CD14-positive monocyte (primary cell): ENCODE data around the gene PHGDH. TPM values are rescaled to one million over a fixed set of nuclear protein-coding genes. Genes with fewer than 3 reads are reported as not detected.

Experiments used
- DNase-seq, 3 donors: peaks; one replicate each; pipeline ENCODE4 v3.0.0-alpha.2; 2011 to 2022
- H2AFZ ChIP-seq: 2 replicates; pipeline ENCODE4 v1.6.0; 2012; ENCODE audit warnings: mild to moderate bottlenecking, low read depth, low read length, inconsistent platforms; ENCODE audit not compliant: insufficient read depth, poor library complexity, severe bottlenecking
- H3K27ac ChIP-seq, 2 donors: 1 replicate in 1 of 2; 2 replicates in 1 of 2; pipeline ENCODE4 v1.5.1; 2012 to 2013; ENCODE audit warnings: low read length in 2 of 2, control low read depth in 1 of 2, inconsistent platforms in 1 of 2, low read depth in 1 of 2, mild to moderate bottlenecking in 1 of 2
- H3K27me3 ChIP-seq, 2 donors: one replicate each; pipeline versions ENCODE4 v1.6.0 to v1.6.1; 2011 to 2013; ENCODE audit warnings: low read length in 2 of 2; ENCODE audit not compliant: control insufficient read depth in 2 of 2, insufficient read depth in 2 of 2
- H3K36me3 ChIP-seq, 2 donors: replicated peaks in 1 of 2; 1 replicate in 1 of 2; 2 replicates in 1 of 2; pipeline versions ENCODE4 v1.5.1 to v1.6.1; 2012 to 2013; ENCODE audit warnings: low read length in 2 of 2, control low read depth in 1 of 2, inconsistent platforms in 1 of 2, mild to moderate bottlenecking in 1 of 2; ENCODE audit not compliant: insufficient read depth in 2 of 2, control insufficient read depth in 1 of 2
- H3K4me1 ChIP-seq, 2 donors: 1 replicate in 1 of 2; 2 replicates in 1 of 2; pipeline versions ENCODE4 v1.5.1 to v1.6.1; 2012 to 2013; ENCODE audit warnings: low read length in 2 of 2, control low read depth in 1 of 2, inconsistent platforms in 1 of 2, mild to moderate bottlenecking in 1 of 2, moderate library complexity in 1 of 2; ENCODE audit not compliant: insufficient read depth in 2 of 2, control insufficient read depth in 1 of 2
- H3K4me2 ChIP-seq: replicated peaks from 2 replicates; pipeline ENCODE3; 2012; ENCODE audit warnings: low read length, moderate library complexity, mild to moderate bottlenecking; ENCODE audit not compliant: poor library complexity, severe bottlenecking; ENCODE audit errors: extremely low read depth
- H3K4me3 ChIP-seq, 3 experiments: fragments of 200-600 bp in 1 of 3; sonication (generic) in 1 of 3; replicated peaks in 1 of 3; 1 replicate in 2 of 3; 2 replicates in 1 of 3; pipeline ENCODE4 v1.5.1; 2011 to 2013; ENCODE audit warnings: low read length in 3 of 3, mild to moderate bottlenecking in 3 of 3, control low read depth in 2 of 3, low read depth in 2 of 3, inconsistent platforms in 1 of 3, moderate library complexity in 1 of 3
- H3K79me2 ChIP-seq: 2 replicates; pipeline ENCODE4 v1.6.0; 2012; ENCODE audit warnings: mild to moderate bottlenecking, control low read depth, inconsistent platforms, low read length, moderate library complexity; ENCODE audit not compliant: insufficient read depth
- H3K9ac ChIP-seq: 2 replicates; pipeline ENCODE4 v1.6.0; 2017; ENCODE audit warnings: low read length, mild to moderate bottlenecking; ENCODE audit not compliant: insufficient read depth, poor library complexity, severe bottlenecking
- H3K9me3 ChIP-seq, 2 donors: replicated peaks in 1 of 2; 1 replicate in 1 of 2; 2 replicates in 1 of 2; pipeline versions ENCODE4 v1.5.1 to v1.6.1; 2012 to 2013; ENCODE audit warnings: low read length in 2 of 2, control low read depth in 1 of 2; ENCODE audit not compliant: control insufficient read depth in 1 of 2, insufficient read depth in 1 of 2
- H4K20me1 ChIP-seq: 2 replicates; pipeline ENCODE4 v1.6.0; 2012; ENCODE audit warnings: mild to moderate bottlenecking, low read length, control low read depth, moderate library complexity; ENCODE audit not compliant: insufficient read depth
- H3K27ac Mint-ChIP-seq, 7 donors: one replicate each; pipeline ENCODE4 v1.8.0; 2020; ENCODE audit warnings: mild to moderate bottlenecking in 7 of 7, mixed read lengths in 7 of 7, moderate library complexity in 6 of 7, inconsistent platforms in 2 of 7
- H3K27me3 Mint-ChIP-seq, 3 donors: one replicate each; pipeline ENCODE4 v1.8.0; 2021 to 2022; ENCODE audit warnings: low read depth in 3 of 3, mild to moderate bottlenecking in 3 of 3, mixed read lengths in 3 of 3, moderate library complexity in 3 of 3, inconsistent platforms in 1 of 3
- H3K36me3 Mint-ChIP-seq, 2 donors: one replicate each; pipeline ENCODE4 v1.8.0; 2020; ENCODE audit warnings: mixed read lengths in 2 of 2, inconsistent platforms in 1 of 2, mild to moderate bottlenecking in 1 of 2
- H3K4me1 Mint-ChIP-seq: one replicate; pipeline ENCODE4 v1.8.0; 2020; ENCODE audit warnings: mild to moderate bottlenecking, mixed read lengths
- H3K4me3 Mint-ChIP-seq, 2 donors: one replicate each; pipeline ENCODE4 v1.8.0; 2020; ENCODE audit warnings: mild to moderate bottlenecking in 2 of 2, mixed read lengths in 2 of 2, moderate library complexity in 1 of 2
- H3K9me3 Mint-ChIP-seq, 7 donors: one replicate each; pipeline ENCODE4 v1.8.0; 2020 to 2022; ENCODE audit warnings: mixed read lengths in 7 of 7, mild to moderate bottlenecking in 6 of 7, moderate library complexity in 6 of 7, inconsistent platforms in 2 of 7
- CTCF ChIP-seq: fragments of 200-600 bp; IDR thresholded peaks from one replicate; pipeline ENCODE4 v1.8.0; 2022; ENCODE audit warnings: antibody characterized with exemption, mild to moderate bottlenecking
- WGBS: methylation state at CpG from one replicate; pipeline ENCODE4 v1.1.5; 2013; ENCODE audit warnings: missing lambda C conversion rate; ENCODE audit not compliant: insufficient coverage; 5-methylcytosine and 5-hydroxymethylcytosine counted together
- intact Hi-C, 2 donors: fragments of 100-400 bp; cut with micrococcal nuclease; formaldehyde crosslinking; loops; one replicate each; pipeline versions ENCODE4 v1.15.0 to v1.15.1; 2023
- polyA plus RNA-seq, 3 donors: library from polyadenylated mRNA; depleted of rRNA in 1 of 3; unstranded in 2 of 3; stranded (reverse) in 1 of 3; fragments of 300-500 nt in 2 of 3; fragments of >200 nt in 1 of 3; fragmentation: Illumina TruSeq in 2 of 3; gene quantifications; 1 replicate in 2 of 3; 2 replicates in 1 of 3; pipeline ENCODE4 v1.2.3, GENCODE V29; 2012 to 2021

Gene PHGDH
- polyA plus RNA-seq, 3 donors: 0.09 to 0.44 (median 0.20) TPM

- H3K9me3 ChIP-seq: no peaks in the 10 kb centered on the region
- H3K4me3 ChIP-seq: peak overlapping the region in 2 of 3 experiments; percentile 49 to 70
- no peaks in the 10 kb centered on the region for H3K9me3 Mint-ChIP-seq
- H3K9ac ChIP-seq: no peak overlapping the region
- no peaks in the 10 kb centered on the region for H4K20me1 ChIP-seq
- peaks cover 7 to 9% of the 10 kb centered on the region in 2 donors for H3K4me1 ChIP-seq
- peak overlapping the region; percentile 77 for H3K4me2 ChIP-seq
- peaks cover 1 to 12% (median 4%) of the 10 kb centered on the region in 3 donors for H3K27me3 Mint-ChIP-seq
- 55% methylated on average over 5 of the region's 16 CpGs for WGBS
- intact Hi-C loops: loop anchor here (1.0 to 10.0 kb wide), 2 partner anchors 62 to 131 kb away; no protein-coding TSS in a partner anchor
- H3K36me3 Mint-ChIP-seq: no peaks in the 10 kb centered on the region
- H3K79me2 ChIP-seq: no peaks in the 10 kb centered on the region
- H3K36me3 ChIP-seq: no peaks in the 10 kb centered on the region
- H2AFZ ChIP-seq: peak overlapping the region; percentile 65
- H3K27ac ChIP-seq: no peak overlapping the region
- peaks cover 13% of the 10 kb centered on the region for H3K4me1 Mint-ChIP-seq
- H3K4me3 Mint-ChIP-seq: peak overlapping the region; percentile 76 to 89
- peak overlapping the region in 5 of 7 donors; percentile 53 to 86 (median 72) for H3K27ac Mint-ChIP-seq
- peak; percentile 74 to 83 (median 82) for DNase-seq
- TF ChIP-seq CTCF: peak; percentile 67
- H3K27me3 ChIP-seq: no peaks in the 10 kb centered on the region
Observed at GRCh38 chr1:119675349-119676345, 36.1 kb upstream of the PHGDH start.

DNA sequence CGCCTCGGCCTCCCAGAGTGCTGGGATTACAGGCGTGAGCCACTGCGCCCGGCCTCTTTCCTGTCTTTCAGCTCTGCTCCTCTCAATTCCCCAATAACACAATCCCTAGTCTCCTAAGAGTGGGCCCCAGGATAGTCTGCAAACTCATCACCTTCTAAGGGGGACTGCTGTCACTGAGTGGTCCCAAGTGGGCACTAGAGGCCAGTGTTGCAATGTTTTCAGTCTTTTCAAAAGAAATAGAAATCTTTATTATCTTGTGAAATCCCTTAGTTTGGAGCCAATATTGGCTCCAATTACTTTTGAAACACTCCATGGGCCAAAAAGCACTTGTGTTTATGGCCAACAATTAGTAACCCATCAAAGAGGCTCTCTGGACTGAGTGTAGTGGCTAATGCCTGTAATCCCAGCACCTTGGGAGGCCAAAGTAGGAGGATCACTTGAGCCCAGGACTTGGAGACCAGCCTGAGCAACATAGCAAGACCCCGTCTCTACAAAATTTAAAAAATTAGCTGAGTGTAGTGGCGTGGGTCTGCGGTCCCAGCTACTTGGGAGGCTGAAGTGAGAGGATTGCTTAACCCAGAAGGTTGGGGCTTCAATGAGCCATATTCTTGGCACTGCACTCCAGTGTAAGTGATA lies 35.0 kb upstream of the PHGDH start:
- H3K36me3 ChIP-seq: no peaks in the 10 kb centered on the region
- intact Hi-C loops: loop anchor here in 1 of 2 donors (10.0 kb wide), 1 partner anchor 132 kb away; no protein-coding TSS in a partner anchor
- H3K4me3 ChIP-seq: no peak overlapping the region
- H3K27me3 ChIP-seq: no peaks in the 10 kb centered on the region
- no peak overlapping the region for H3K9ac ChIP-seq
- Mint-ChIP-seq H3K27me3 (peaks cover 0 to 4% (median 2%) of the 10 kb centered on the region in 3 donors), H3K4me1 (peaks cover 13% of the 10 kb centered on the region), H3K27ac (peak overlapping the region in 1 of 7 donors; percentile 50), H3K36me3 (no peaks in the 10 kb centered on the region), H3K9me3 (no peaks in the 10 kb centered on the region), H3K4me3 (no peak overlapping the region)
- WGBS: 100% methylated on average over 3 of the region's 8 CpGs
- H4K20me1 ChIP-seq: no peaks in the 10 kb centered on the region
- no peaks in the 10 kb centered on the region for H3K9me3 ChIP-seq
- no peak overlapping the region for H2AFZ ChIP-seq
- H3K27ac ChIP-seq: no peak overlapping the region
- no peaks in the 10 kb centered on the region for H3K79me2 ChIP-seq
- H3K4me1 ChIP-seq: peaks cover 7 to 9% of the 10 kb centered on the region in 2 donors
- H3K4me2 ChIP-seq: no peak overlapping the region
- no peak for TF ChIP-seq CTCF
- DNase-seq: no peak
